NCI-H748 (cell line): ENCODE results near the gene KHNYN.
A peak's percentile ranks its signal among the peaks of the same experiment; 100 is the strongest.

ENCODE experiments used
- DNase-seq: peaks from one replicate; lab custom pipeline; 2025; ENCODE audit not compliant: unreplicated experiment; lab: John Stamatoyannopoulos, UW

KHNYN gene

GRCh38 chr14:24422261-24422660 lies 7.5 kb upstream of the KHNYN start:
- no peak for DNase-seq

- DNase-seq, result no peak
Measured at GRCh38 chr14:24422694-24423601, 6.8 kb upstream of the KHNYN start.

- DNase-seq, result peak; percentile 26
Measured at GRCh38 chr14:24425704-24426103, 4.0 kb upstream of the KHNYN start.

- DNase-seq, result no peak
Measured at GRCh38 chr14:24426150-24426911, 3.4 kb upstream of the KHNYN start.

- no peak for DNase-seq
Measured at GRCh38 chr14:24426912-24427536, 2.7 kb upstream of the KHNYN start.

- DNase-seq, result no peak
Measured at GRCh38 chr14:24427537-24428508, 1.9 kb upstream of the KHNYN start.

GRCh38 chr14:24428628-24429394 lies 943 bp upstream of the KHNYN start:
- DNase-seq, result no peak

- DNase-seq, result peak; percentile 63
Measured at GRCh38 chr14:24430143-24430681, 458 bp downstream of the KHNYN start.

- DNase-seq, result no peak
Measured at GRCh38 chr14:24430682-24431568, 1.2 kb downstream of the KHNYN start.

GRCh38 chr14:24431569-24432258 lies 2.0 kb downstream of the KHNYN start:
- DNase-seq, result peak; percentile 90

- DNase-seq, result no peak
Measured at GRCh38 chr14:24432259-24433131, 2.7 kb downstream of the KHNYN start.

- DNase-seq, result no peak
Measured at GRCh38 chr14:24434036-24434435, 4.3 kb downstream of the KHNYN start.

- no peak for DNase-seq
Measured at GRCh38 chr14:24434676-24435075, 4.9 kb downstream of the KHNYN start.

GRCh38 chr14:24435192-24435810 lies 5.5 kb downstream of the KHNYN start:
- no peak for DNase-seq

GRCh38 chr14:24435998-24436354 lies 6.2 kb downstream of the KHNYN start:
- DNase-seq, result no peak

GRCh38 chr14:24436355-24437019 lies 6.7 kb downstream of the KHNYN start:
- peak; percentile 52 for DNase-seq
